HG03432 (cell line): ENCODE measurements around the gene TAF1A.

ENCODE experiments used
- ATAC-seq: cut with Tn5 transposase; IDR thresholded peaks from one replicate; pipeline ENCODE4 v1.9.1; 2021; ENCODE audit warnings: mild to moderate bottlenecking, moderate library complexity; ENCODE audit not compliant: unreplicated experiment

TAF1A gene

DNA sequence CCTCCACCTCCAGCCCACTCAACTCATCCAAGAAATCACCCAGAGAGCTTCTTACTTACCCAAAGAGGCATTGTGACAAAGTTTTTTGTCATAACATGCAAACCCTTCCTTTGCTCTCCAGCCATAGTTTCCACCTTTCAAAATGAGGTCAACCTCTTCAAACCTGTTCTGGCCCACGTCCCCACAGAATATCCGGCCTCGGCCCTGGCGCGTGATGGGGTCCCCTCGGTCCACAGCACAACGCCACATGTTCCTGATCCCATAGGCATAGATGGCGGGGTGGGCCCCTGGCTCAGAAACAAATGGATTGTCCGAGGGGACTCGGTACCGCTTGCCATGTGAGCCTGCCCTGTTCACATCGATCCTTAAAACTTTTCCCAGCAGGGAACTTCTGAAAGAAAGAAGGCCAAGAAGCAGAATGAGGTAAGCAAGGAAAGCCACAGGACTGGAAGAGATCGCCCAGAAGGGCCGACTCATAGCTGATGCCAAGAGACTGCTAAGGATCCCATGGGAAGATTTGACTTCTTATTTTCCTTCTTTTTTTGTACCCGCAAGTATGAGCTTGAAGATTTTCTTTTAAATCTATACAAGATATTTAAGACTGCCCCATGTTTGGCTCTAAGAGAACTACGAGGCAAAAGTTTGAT, 49.7 kb downstream of the TAF1A start:
- no peak for ATAC-seq

DNA sequence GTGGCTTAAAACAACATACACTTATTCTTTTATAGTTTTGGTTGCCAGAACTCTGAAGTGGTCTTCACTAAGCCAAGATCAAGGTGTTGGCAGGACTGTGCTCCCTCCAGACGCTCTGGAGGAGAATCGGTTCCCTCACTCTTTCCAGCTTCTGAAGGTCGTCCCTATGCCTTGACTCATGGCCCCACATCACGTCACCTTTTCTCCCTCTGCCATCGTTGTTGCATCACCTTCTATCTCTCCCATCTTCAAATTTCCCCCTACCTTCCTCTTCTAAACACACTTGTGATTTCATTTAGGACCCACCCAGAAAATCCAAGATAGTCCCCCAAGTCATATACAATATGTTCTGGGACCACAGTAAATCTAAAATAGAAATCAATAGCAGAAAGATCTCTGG, 54.3 kb downstream of the TAF1A start:
- ATAC-seq, result no peak

DNA sequence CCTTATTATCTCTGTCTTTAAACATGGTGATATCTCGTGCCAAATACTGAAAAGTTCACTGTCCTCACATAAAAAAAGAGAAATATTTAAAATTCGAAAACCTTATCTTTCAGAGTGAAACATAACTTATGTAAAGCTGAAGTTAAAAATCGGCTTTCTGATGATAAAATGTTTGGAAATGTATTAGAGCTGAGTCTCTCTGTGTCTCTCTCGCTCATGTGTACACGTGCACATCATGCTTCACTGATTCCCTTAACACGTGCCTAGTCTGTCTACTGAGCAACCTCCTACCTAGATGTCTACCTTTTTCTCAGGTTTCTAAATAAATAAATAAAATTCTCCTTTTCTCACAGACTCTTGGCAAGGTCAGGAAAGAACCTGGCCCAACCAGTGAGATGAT, 58.9 kb downstream of the TAF1A start:
- no peak for ATAC-seq

DNA sequence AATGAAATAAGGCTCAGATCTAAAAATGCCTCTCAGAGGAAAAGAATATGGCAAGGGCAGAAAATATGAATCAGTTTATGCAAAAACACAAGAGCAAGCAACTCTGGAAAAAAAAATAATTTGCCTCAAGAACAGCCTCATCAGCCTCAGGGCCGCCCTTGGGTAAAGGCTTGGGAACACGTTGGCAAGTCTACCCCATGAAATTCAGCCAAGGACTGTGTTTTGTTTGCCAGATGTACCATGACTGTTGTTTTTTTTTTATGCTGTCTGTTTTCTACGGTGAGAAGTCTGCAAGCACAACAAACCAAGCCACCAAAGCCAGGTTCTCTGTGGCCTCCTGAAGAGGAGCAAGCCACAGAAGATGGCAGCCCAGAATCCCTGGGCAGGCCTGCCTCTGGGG, 59.8 kb downstream of the TAF1A start:
- ATAC-seq, result no peak

DNA sequence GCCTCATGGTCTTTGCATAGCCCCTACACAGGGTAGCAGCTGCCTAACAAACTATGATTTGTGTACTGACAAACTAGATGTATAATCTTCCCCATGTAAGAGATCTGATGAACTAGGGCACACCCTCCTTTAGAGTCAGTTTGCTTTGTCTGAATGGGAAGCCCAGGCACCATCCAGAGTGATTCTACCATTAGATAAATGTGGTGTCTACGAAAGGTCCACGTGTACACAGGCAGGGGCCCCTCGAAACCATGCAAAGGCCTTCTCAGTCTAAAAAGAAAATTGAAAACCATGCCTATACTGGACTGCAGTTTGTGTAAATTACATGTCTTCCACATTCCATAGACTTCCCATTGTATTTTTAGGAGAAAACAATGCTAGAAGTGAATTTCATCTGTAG, 60.6 kb downstream of the TAF1A start:
- ATAC-seq, result no peak

DNA sequence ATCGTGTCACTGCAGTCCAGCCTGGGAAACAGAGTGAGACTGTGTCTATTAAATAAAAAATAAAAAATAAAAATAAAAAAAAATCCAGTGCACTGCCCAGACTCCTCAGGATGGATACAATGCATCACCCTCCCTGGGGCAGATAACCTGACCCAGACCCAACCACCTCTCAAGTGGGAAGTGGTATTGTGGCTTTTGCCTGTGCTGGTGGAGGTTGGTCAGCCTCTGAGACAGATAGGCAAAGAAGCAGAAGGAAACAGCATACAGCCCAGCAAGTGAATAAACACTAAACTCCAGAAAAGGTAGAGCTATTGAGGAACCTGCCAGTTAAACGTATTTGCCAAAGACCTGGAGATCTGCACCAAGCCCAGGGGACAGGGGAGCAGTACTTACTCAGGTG, 63.8 kb downstream of the TAF1A start:
- no peak for ATAC-seq

DNA sequence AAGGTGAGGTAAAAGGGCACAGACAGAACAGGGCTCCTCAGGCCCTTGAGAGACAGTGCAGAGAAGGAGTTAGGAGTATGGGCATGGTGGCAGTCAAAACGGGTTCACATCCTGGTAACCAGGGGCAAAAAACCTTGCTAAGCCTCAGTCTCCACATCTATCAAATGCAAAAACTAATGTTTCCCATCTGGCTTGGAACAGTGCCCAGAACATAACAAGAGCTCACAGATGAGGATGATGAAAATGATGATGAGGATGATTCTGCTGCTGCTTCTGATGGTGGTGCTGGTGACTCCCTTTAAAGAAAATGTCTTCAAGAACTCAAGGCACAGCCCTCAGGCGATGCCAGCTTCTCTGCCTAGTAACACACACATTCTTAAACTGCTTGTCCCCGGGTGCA, 65.9 kb downstream of the TAF1A start:
- ATAC-seq, result no peak

DNA sequence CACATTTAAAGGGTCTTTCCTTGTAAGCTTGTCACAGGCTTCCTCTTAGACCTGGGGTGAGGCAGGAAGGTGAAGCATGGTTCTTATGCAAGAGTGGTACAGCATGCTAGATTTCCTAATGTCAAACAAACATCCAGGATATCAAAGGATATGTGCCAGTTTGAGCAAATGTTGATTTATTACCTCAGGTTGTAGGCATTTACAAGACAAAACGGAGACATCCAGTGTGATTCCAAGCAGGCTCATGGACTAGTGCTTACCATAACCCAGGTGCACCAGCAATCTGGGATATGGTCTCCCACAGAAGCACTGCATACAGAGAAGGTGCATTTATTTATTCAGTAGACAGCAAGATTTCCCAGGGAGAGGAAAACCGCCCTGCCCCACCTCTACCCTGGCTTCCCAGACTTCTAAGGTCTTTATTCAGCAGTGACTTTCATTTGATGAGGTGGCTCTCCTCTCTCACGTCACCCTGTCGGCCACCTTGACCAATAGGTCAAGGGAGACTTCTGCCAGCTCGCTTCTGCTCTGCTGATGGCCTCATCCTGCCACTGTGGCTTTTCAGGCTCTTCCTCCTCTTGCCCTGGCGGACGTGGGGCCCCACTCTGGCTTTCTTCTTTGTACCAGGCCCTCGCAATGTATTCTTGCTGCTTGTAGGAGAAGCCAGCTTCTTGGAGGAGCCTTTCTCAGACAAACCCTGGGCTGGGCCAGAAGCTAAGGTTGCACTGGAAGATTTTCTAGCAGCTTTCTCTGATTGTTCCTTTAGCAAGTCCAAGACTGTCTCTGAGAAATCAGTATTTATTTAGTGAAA, 67.4 kb downstream of the TAF1A start:
- ATAC-seq, result no peak

DNA sequence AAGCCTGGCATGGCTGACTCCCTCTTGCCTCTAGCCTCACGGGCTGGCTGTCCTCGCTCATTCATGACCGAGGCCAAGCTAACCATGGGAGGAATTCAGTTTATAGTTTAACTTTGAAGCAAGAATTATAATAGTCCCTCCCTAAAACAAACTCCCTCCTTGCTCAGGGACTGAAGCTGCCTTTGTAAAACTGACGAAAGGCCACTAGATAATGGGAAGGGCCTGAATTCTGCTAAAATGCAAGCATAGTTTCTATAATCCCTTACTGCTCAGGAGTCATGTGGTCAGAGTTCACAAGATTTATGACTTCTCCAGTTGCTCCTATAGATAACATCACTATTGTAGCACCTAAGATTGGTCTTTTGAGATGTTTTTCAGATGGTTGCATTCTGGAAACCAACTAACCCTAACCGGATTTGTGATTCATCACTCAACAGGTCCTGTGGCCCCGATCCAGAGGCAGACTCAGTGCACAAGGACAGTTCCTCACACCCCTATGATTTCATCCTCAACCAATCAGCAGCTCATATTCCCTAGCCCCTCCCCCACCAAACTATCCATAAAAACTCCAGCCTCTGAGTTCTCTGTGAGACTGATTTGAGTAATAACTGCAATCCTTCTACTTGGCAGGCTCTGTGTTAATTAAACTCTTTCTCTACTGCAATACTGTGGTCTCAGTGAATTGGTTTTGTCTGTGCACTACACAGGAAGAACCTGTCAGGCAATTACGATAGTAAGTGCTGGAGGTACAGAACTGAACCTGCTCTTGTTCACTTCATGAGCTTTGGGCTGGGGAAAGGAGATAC, 68.2 kb downstream of the TAF1A start:
- no peak for ATAC-seq
